GM21723 (cell line): ENCODE data around the gene DNM2.

Source experiments
- ATAC-seq: cut with Tn5 transposase; IDR thresholded peaks from one replicate; pipeline ENCODE4 v1.9.1; 2021; ENCODE audit warnings: mild to moderate bottlenecking, moderate library complexity; ENCODE audit not compliant: unreplicated experiment

The DNM2 gene

GRCh38 chr19:10809651-10810285 lies 91.9 kb downstream of the DNM2 start:
- no peak for ATAC-seq

- ATAC-seq = no peak
Observed at GRCh38 chr19:10811391-10812111, 93.7 kb downstream of the DNM2 start.

DNA sequence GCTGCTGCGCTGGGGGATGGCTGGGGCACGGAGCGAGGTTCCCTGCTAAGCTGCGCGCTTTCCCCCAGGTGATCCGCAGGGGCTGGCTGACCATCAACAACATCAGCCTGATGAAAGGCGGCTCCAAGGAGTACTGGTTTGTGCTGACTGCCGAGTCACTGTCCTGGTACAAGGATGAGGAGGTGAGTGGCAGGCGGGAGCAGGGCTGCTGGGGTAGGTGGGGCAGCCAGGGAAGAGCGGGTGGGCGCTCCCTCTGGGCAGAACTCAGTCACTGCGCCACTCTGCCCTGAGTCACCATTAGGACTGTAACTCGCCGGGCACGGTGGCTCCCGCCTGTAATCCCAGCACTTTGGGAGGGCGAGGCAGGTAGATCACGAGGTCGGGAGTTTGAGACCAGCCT lies 94.3 kb downstream of the DNM2 start:
- no peak for ATAC-seq

DNA sequence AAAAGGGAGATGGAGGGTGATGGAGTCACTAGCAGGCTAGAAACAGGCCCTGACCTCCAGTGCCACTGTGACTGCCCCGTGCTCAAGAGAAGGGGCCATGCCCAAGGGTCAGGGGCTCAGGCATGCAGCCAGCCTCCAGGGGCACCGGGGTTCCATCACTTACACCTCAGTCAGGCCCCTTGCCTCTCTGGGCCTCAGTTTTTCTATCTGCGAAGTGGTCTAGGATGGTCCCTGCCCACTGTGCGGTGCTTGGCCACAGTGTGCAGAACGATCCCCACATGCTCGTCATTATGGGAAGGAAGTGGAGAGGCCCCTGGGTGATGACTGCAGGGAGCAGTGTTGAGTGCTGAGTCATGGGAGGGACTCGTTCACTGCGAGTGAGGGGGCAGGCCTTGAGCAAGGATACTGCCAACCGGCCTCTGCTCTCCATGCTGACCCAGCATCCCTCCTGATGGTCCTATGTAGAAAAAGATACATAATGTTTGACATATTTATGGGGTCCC lies 95.1 kb downstream of the DNM2 start:
- no peak for ATAC-seq

GRCh38 chr19:10815007-10815536 lies 97.2 kb downstream of the DNM2 start:
- no peak for ATAC-seq

DNA sequence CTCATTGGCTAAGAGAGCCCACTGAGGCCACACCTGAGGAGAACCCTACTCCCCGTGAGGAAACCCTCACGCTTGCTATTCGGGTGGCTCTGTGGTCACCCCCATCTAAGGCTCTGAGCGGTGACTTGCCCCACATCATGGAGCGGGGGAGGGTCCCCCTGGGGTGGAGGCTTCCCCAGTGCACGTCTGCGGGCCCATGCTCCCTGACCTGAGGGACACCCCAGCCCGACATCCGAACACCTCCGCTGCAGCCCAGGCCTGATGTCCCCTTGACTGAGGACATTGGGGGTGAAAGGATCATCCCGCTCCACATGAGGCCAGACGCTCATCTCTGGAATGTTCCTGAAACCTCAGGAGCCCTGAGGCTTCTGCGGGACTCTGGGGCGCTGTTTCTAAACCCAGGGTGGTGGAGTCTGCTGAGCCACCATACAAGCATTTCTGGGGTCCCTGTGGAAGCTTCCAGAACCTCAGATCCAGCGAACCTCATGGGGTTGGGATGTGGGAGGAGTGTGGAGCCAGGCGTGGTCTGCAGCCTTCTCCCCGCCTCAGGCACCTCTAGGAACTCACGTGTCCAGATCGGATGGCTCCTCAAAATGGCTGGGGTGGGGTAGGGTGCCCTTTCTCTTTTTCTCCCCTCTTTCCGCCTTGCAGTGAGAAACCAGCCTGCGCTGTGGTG lies 98.2 kb downstream of the DNM2 start:
- no peak for ATAC-seq

DNA sequence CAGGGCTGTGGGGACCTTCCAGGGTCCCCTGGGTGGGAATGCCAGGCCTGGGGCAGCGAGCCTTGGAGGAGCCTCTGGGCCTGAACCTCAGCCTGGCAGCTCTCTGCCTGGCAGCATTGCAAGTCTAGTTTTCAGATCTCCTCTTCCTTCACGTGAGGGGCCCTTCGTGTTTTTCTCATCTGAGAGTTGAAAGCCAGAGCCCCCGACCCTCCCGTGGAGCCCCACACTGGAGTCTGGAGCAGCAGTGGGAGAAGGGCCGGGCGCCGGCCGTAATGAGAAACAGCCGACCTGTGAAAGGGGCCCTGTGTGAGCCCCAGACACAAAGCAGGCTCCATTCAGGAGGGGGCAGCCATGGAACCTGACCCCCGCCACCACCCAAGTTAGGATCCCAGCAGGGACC lies 98.8 kb downstream of the DNM2 start:
- no peak for ATAC-seq

- ATAC-seq = no peak
Observed at GRCh38 chr19:10817291-10818038, 99.6 kb downstream of the DNM2 start.

GRCh38 chr19:10818301-10819123 lies 100.6 kb downstream of the DNM2 start:
- ATAC-seq = no peak

- ATAC-seq = no peak
Observed at GRCh38 chr19:10819124-10820060, 101.5 kb downstream of the DNM2 start.

GRCh38 chr19:10820173-10820572 lies 102.3 kb downstream of the DNM2 start:
- no peak for ATAC-seq

GRCh38 chr19:10823690-10824089 lies 105.8 kb downstream of the DNM2 start:
- no peak for ATAC-seq

- no peak for ATAC-seq
Observed at GRCh38 chr19:10826231-10826630, 108.4 kb downstream of the DNM2 start.

- ATAC-seq = no peak
Observed at GRCh38 chr19:10826846-10827245, 109.0 kb downstream of the DNM2 start.

GRCh38 chr19:10828981-10829821 lies 111.3 kb downstream of the DNM2 start:
- no peak for ATAC-seq

DNA sequence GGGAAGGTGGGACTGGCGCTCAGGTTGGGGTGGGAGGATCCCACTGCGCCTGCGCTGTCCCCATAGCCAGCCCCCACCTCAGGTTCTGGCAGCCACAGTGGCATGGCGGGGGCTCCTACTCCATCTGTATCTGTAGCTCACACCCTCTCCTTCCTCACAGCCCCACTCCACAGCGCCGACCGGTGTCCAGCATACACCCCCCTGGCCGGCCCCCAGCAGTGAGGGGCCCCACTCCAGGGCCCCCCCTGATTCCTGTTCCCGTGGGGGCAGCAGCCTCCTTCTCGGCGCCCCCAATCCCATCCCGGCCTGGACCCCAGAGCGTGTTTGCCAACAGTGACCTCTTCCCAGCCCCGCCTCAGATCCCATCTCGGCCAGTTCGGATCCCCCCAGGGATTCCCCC lies 112.1 kb downstream of the DNM2 start:
- ATAC-seq = no peak

DNA sequence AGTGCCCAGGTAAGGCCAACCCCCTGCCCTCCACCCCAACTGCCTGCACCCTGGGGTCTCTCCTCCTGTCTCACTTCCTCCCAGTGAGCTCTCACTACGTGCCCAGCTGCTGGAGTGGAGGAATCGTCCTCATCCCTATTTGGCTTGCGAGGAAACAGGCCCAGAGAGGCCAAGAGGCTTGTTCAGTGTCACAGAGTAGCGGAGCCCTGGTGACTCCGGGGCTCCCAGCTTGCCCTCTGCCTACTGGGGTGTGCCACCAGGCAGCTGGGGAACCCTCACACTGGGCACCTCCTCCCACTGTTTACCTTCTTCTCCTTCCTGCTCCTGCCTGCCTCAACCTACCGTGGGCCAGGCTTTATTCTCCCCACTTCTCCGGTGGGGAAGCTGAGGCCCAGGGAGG lies 112.5 kb downstream of the DNM2 start:
- no peak for ATAC-seq
